CD14-positive monocyte (primary cell): ENCODE results near the gene SPNS1. TPM values are rescaled to one million over a fixed set of nuclear protein-coding genes. Genes with fewer than 3 reads are reported as not detected.
A peak's percentile ranks its signal among the peaks of the same experiment; 100 is the strongest.

Source experiments
- DNase-seq, 3 donors: peaks; one replicate each; pipeline ENCODE4 v3.0.0-alpha.2; 2011 to 2022
- H2AFZ ChIP-seq: 2 replicates; pipeline ENCODE4 v1.6.0; 2012; ENCODE audit warnings: mild to moderate bottlenecking, low read depth, low read length, inconsistent platforms; ENCODE audit not compliant: insufficient read depth, poor library complexity, severe bottlenecking
- H3K27ac ChIP-seq, 2 donors: 1 replicate in 1 of 2; 2 replicates in 1 of 2; pipeline ENCODE4 v1.5.1; 2012 to 2013; ENCODE audit warnings: low read length in 2 of 2, control low read depth in 1 of 2, inconsistent platforms in 1 of 2, low read depth in 1 of 2, mild to moderate bottlenecking in 1 of 2
- H3K27me3 ChIP-seq, 2 donors: one replicate each; pipeline versions ENCODE4 v1.6.0 to v1.6.1; 2011 to 2013; ENCODE audit warnings: low read length in 2 of 2; ENCODE audit not compliant: control insufficient read depth in 2 of 2, insufficient read depth in 2 of 2
- H3K36me3 ChIP-seq, 2 donors: replicated peaks in 1 of 2; 1 replicate in 1 of 2; 2 replicates in 1 of 2; pipeline versions ENCODE4 v1.5.1 to v1.6.1; 2012 to 2013; ENCODE audit warnings: low read length in 2 of 2, control low read depth in 1 of 2, inconsistent platforms in 1 of 2, mild to moderate bottlenecking in 1 of 2; ENCODE audit not compliant: insufficient read depth in 2 of 2, control insufficient read depth in 1 of 2
- H3K4me1 ChIP-seq, 2 donors: 1 replicate in 1 of 2; 2 replicates in 1 of 2; pipeline versions ENCODE4 v1.5.1 to v1.6.1; 2012 to 2013; ENCODE audit warnings: low read length in 2 of 2, control low read depth in 1 of 2, inconsistent platforms in 1 of 2, mild to moderate bottlenecking in 1 of 2, moderate library complexity in 1 of 2; ENCODE audit not compliant: insufficient read depth in 2 of 2, control insufficient read depth in 1 of 2
- H3K4me2 ChIP-seq: replicated peaks from 2 replicates; pipeline ENCODE3; 2012; ENCODE audit warnings: low read length, moderate library complexity, mild to moderate bottlenecking; ENCODE audit not compliant: poor library complexity, severe bottlenecking; ENCODE audit errors: extremely low read depth
- H3K4me3 ChIP-seq, 3 experiments: fragments of 200-600 bp in 1 of 3; sonication (generic) in 1 of 3; replicated peaks in 1 of 3; 1 replicate in 2 of 3; 2 replicates in 1 of 3; pipeline ENCODE4 v1.5.1; 2011 to 2013; ENCODE audit warnings: low read length in 3 of 3, mild to moderate bottlenecking in 3 of 3, control low read depth in 2 of 3, low read depth in 2 of 3, inconsistent platforms in 1 of 3, moderate library complexity in 1 of 3
- H3K79me2 ChIP-seq: 2 replicates; pipeline ENCODE4 v1.6.0; 2012; ENCODE audit warnings: mild to moderate bottlenecking, control low read depth, inconsistent platforms, low read length, moderate library complexity; ENCODE audit not compliant: insufficient read depth
- H3K9ac ChIP-seq: 2 replicates; pipeline ENCODE4 v1.6.0; 2017; ENCODE audit warnings: low read length, mild to moderate bottlenecking; ENCODE audit not compliant: insufficient read depth, poor library complexity, severe bottlenecking
- H3K9me3 ChIP-seq, 2 donors: replicated peaks in 1 of 2; 1 replicate in 1 of 2; 2 replicates in 1 of 2; pipeline versions ENCODE4 v1.5.1 to v1.6.1; 2012 to 2013; ENCODE audit warnings: low read length in 2 of 2, control low read depth in 1 of 2; ENCODE audit not compliant: control insufficient read depth in 1 of 2, insufficient read depth in 1 of 2
- H4K20me1 ChIP-seq: 2 replicates; pipeline ENCODE4 v1.6.0; 2012; ENCODE audit warnings: mild to moderate bottlenecking, low read length, control low read depth, moderate library complexity; ENCODE audit not compliant: insufficient read depth
- H3K27ac Mint-ChIP-seq, 7 donors: one replicate each; pipeline ENCODE4 v1.8.0; 2020; ENCODE audit warnings: mild to moderate bottlenecking in 7 of 7, mixed read lengths in 7 of 7, moderate library complexity in 6 of 7, inconsistent platforms in 2 of 7
- H3K27me3 Mint-ChIP-seq, 3 donors: one replicate each; pipeline ENCODE4 v1.8.0; 2021 to 2022; ENCODE audit warnings: low read depth in 3 of 3, mild to moderate bottlenecking in 3 of 3, mixed read lengths in 3 of 3, moderate library complexity in 3 of 3, inconsistent platforms in 1 of 3
- H3K36me3 Mint-ChIP-seq, 2 donors: one replicate each; pipeline ENCODE4 v1.8.0; 2020; ENCODE audit warnings: mixed read lengths in 2 of 2, inconsistent platforms in 1 of 2, mild to moderate bottlenecking in 1 of 2
- H3K4me1 Mint-ChIP-seq: one replicate; pipeline ENCODE4 v1.8.0; 2020; ENCODE audit warnings: mild to moderate bottlenecking, mixed read lengths
- H3K4me3 Mint-ChIP-seq, 2 donors: one replicate each; pipeline ENCODE4 v1.8.0; 2020; ENCODE audit warnings: mild to moderate bottlenecking in 2 of 2, mixed read lengths in 2 of 2, moderate library complexity in 1 of 2
- H3K9me3 Mint-ChIP-seq, 7 donors: one replicate each; pipeline ENCODE4 v1.8.0; 2020 to 2022; ENCODE audit warnings: mixed read lengths in 7 of 7, mild to moderate bottlenecking in 6 of 7, moderate library complexity in 6 of 7, inconsistent platforms in 2 of 7
- WGBS: methylation state at CpG from one replicate; pipeline ENCODE4 v1.1.5; 2013; ENCODE audit warnings: missing lambda C conversion rate; ENCODE audit not compliant: insufficient coverage; 5-methylcytosine and 5-hydroxymethylcytosine counted together
- intact Hi-C, 2 donors: fragments of 100-400 bp; cut with micrococcal nuclease; formaldehyde crosslinking; loops; one replicate each; pipeline versions ENCODE4 v1.15.0 to v1.15.1; 2023
- polyA plus RNA-seq, 3 donors: library from polyadenylated mRNA; depleted of rRNA in 1 of 3; unstranded in 2 of 3; stranded (reverse) in 1 of 3; fragments of 300-500 nt in 2 of 3; fragments of >200 nt in 1 of 3; fragmentation: Illumina TruSeq in 2 of 3; gene quantifications; 1 replicate in 2 of 3; 2 replicates in 1 of 3; pipeline ENCODE4 v1.2.3, GENCODE V29; 2012 to 2021
- TF ChIP-seq, protein P1 (sequence below): fragments of 200-600 bp; IDR thresholded peaks from one replicate; pipeline ENCODE4 v1.8.0; 2022; ENCODE audit warnings: antibody characterized with exemption, mild to moderate bottlenecking

SPNS1 gene
- polyA plus RNA-seq, 3 donors = 93.4 to 104 (median 97.2) TPM

DNA sequence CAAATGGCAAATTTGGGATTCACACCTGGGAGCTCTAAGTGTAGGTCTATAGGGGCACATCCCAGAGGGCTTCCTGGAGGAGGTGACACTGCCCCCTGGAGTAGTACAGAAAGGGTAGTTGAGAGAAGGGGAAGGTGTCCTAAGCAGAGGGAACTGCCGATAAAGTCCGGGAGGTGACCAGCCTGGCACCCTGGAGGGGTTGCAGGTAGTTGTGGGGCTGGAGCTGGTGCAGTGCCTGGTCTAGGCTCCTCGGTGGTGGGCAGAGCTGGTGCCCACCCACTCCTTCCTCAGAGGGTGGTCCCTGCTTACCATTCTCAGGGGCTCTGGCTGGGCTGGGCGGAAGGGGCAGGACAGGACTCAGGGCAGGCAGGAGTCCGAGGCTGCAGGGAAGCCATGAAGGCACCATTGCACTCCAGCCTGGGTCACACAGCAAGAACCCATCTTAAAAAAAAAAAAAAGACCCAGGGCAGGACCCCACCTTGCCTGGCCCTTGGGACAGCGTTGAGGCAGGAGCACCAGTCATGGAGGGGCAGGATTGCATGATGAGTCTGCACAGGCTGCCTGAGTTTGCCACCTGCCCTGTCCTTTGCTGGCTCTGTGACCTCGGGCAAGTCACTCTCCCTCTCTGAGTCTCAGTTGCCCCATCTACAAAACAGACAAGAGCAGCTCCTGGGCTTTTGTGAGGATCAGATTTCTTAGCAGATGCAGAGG lies 54.0 kb downstream of the SPNS1 start:
- peaks cover 0 to 5% of the 10 kb centered on the region in 2 donors for H3K4me1 ChIP-seq
- H3K9me3 ChIP-seq = no peaks in the 10 kb centered on the region
- no peak overlapping the region for H3K4me3 Mint-ChIP-seq
- no peak for DNase-seq
- no peaks in the 10 kb centered on the region for H3K36me3 ChIP-seq
- H3K4me2 ChIP-seq = no peak overlapping the region
- H3K9me3 Mint-ChIP-seq = no peaks in the 10 kb centered on the region
- TF ChIP-seq, protein P1, sequence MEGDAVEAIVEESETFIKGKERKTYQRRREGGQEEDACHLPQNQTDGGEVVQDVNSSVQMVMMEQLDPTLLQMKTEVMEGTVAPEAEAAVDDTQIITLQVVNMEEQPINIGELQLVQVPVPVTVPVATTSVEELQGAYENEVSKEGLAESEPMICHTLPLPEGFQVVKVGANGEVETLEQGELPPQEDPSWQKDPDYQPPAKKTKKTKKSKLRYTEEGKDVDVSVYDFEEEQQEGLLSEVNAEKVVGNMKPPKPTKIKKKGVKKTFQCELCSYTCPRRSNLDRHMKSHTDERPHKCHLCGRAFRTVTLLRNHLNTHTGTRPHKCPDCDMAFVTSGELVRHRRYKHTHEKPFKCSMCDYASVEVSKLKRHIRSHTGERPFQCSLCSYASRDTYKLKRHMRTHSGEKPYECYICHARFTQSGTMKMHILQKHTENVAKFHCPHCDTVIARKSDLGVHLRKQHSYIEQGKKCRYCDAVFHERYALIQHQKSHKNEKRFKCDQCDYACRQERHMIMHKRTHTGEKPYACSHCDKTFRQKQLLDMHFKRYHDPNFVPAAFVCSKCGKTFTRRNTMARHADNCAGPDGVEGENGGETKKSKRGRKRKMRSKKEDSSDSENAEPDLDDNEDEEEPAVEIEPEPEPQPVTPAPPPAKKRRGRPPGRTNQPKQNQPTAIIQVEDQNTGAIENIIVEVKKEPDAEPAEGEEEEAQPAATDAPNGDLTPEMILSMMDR = no peak
- no peak overlapping the region for H3K27ac ChIP-seq
- H4K20me1 ChIP-seq = no peaks in the 10 kb centered on the region
- H3K36me3 Mint-ChIP-seq = no peaks in the 10 kb centered on the region
- no peak overlapping the region for H3K27ac Mint-ChIP-seq
- no peak overlapping the region for H3K9ac ChIP-seq
- intact Hi-C loops = no loop called here
- H3K79me2 ChIP-seq = no peaks in the 10 kb centered on the region
- peaks cover 4 to 10% (median 7%) of the 10 kb centered on the region in 3 donors for H3K27me3 Mint-ChIP-seq
- WGBS = 96% methylated on average over 5 of the region's 7 CpGs
- H3K4me1 Mint-ChIP-seq = peaks cover 5% of the 10 kb centered on the region
- H3K27me3 ChIP-seq = no peaks in the 10 kb centered on the region
- no peak overlapping the region for H2AFZ ChIP-seq
- H3K4me3 ChIP-seq = no peak overlapping the region

DNA sequence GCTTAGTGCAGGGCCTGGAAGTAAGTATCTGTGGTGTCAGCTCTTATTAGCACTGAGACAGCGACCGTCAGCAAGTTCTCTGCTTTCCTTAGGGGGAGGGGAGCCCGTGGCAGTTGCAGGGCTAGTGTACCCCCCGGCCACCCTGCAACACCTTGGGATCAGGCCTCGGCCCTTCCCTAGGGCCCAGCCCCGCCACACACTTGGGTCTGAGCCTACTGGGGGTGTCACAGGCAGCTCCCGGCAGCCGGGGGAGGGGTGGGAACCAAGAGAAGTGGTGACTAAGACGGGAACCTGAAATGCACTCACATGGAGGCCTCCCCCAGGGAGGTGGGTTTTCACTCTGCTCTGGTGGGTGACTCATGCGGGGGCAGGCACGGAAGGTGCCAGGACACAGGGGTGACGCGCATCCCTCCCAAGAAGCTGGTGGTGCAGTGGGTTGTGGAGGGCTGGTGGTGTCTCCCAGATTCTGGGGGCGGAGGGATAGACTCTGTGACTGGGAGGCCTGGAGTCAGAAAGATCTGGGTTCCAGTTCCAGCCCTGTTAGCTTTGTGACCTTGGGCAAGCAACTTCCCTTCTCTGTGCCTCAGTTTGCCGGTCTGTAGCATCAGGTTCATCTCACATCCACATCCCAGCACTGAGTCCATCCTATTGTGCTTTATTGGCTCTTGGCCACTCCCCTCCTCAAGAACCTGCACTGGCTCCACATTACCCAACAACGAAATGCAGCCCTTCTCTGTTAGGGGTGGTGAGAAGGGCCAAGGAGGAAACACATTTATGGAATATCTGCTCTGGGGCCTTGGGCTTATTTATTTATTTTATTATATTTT lies 54.8 kb downstream of the SPNS1 start:
- Histone ChIP-seq H3K27ac (no peak overlapping the region), H3K79me2 (no peaks in the 10 kb centered on the region), H3K36me3 (no peaks in the 10 kb centered on the region), H4K20me1 (no peaks in the 10 kb centered on the region), H3K4me1 (no peaks in the 10 kb centered on the region), H3K9me3 (no peaks in the 10 kb centered on the region), H3K9ac (no peak overlapping the region), H3K4me2 (no peak overlapping the region), H2AFZ (no peak overlapping the region), H3K4me3 (no peak overlapping the region), H3K27me3 (no peaks in the 10 kb centered on the region)
- Mint-ChIP-seq H3K4me1 (peaks cover 2% of the 10 kb centered on the region), H3K36me3 (no peaks in the 10 kb centered on the region), H3K9me3 (no peaks in the 10 kb centered on the region), H3K27me3 (peaks cover 2 to 7% (median 6%) of the 10 kb centered on the region in 3 donors), H3K27ac (peak overlapping the region in 1 of 7 donors; percentile 8), H3K4me3 (no peak overlapping the region)
- 54% methylated on average over 12 of the region's 16 CpGs for WGBS
- TF ChIP-seq, protein P1 = no peak
- DNase-seq = peak; percentile 23 to 72 (median 45)
- intact Hi-C loops = no loop called here
